Large intestine (tissue), 3 donors: ENCODE results near the gene PPP1R13B. TPM values are rescaled to one million over a fixed set of nuclear protein-coding genes. Genes with fewer than 3 reads are reported as not detected.

Experiments used
- DNase-seq, 2 donors: peaks; one replicate each; pipeline versions ENCODE4 v3.0.0 to v3.0.0-alpha.2; 2013
- H3K27ac ChIP-seq: one replicate; pipeline ENCODE4 v1.5.1; 2013; ENCODE audit warnings: low read length
- H3K27me3 ChIP-seq: 2 replicates; pipeline ENCODE4 v1.6.1; 2013; ENCODE audit warnings: low read length; ENCODE audit not compliant: control insufficient read depth, insufficient read depth
- H3K36me3 ChIP-seq: 2 replicates; pipeline ENCODE4 v1.6.1; 2013; ENCODE audit warnings: low read length; ENCODE audit not compliant: control insufficient read depth, insufficient read depth
- H3K4me1 ChIP-seq: one replicate; pipeline ENCODE4 v1.6.1; 2013; ENCODE audit warnings: low read length; ENCODE audit not compliant: control insufficient read depth, insufficient read depth
- H3K4me3 ChIP-seq: one replicate; pipeline ENCODE4 v1.5.1; 2013; ENCODE audit warnings: low read length
- H3K9me3 ChIP-seq: one replicate; pipeline ENCODE4 v1.6.1; 2013; ENCODE audit warnings: mild to moderate bottlenecking, low read depth, low read length, moderate library complexity; ENCODE audit not compliant: control insufficient read depth
- WGBS: methylation state at CpG from one replicate; pipeline ENCODE4 v1.1.5; 2013; ENCODE audit warnings: low lambda C conversion rate; ENCODE audit not compliant: insufficient coverage; 5-methylcytosine and 5-hydroxymethylcytosine counted together
- polyA plus RNA-seq: library from polyadenylated mRNA; unstranded; fragments of 120-200 nt; gene quantifications from one replicate; pipeline ENCODE4 v1.2.1, GENCODE V29; 2013

PPP1R13B gene
- polyA plus RNA-seq, 1 donor: 29.7 TPM

DNA sequence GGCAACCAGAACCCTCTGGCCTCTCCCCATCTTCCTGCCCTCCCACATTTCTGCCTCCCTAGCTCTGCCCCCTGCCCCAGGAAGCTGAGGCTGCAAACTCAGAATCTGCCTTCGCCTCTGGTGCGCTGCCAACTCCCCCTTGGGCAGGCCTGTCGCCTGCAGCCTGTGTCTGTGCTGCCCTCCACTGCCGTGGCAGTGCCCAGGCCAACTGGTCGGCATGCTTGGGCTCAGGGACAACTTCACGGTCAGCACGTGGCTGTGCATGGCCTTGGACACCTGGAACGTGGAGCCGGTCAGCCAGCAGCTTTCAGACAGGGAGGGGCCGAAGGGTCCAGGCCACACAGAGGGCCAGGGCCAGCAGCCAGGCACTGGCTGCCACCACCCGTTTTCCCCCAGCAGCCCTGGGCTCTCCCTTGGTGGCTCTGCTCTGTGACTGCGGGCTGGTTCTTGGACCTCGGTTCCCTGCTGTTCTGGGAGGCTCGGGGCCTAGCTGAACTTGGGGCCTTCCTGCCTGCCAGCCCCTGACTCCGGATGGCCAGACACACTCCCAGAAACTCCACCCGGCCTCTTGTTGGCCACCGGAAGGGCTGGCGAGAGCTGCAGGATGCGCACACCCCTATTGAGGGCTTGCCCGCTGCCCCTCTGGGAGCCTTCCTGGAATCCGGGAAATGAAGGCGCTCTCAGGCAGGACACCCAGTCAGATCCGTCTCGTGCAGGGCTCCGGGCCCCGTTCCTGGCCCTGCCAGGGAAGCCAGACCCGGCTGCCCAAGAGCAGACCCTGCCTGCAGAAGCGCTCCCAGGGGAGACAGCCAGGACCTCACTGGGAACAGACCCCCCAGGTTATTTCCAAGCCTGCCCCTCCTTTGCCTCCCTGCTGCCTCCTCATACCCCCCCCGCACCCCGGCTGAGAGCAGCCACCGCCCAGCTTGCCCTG lies 34.2 kb upstream of the PPP1R13B start:
- Histone ChIP-seq H3K4me3 (no peak overlapping the region), H3K27ac (no peak overlapping the region), H3K27me3 (no peaks in the 10 kb centered on the region), H3K9me3 (no peaks in the 10 kb centered on the region), H3K4me1 (peaks cover 43% of the 10 kb centered on the region), H3K36me3 (no peaks in the 10 kb centered on the region)
- no peak for DNase-seq
- WGBS: no CpG with 5 or more reads among the region's 31 CpGs

DNA sequence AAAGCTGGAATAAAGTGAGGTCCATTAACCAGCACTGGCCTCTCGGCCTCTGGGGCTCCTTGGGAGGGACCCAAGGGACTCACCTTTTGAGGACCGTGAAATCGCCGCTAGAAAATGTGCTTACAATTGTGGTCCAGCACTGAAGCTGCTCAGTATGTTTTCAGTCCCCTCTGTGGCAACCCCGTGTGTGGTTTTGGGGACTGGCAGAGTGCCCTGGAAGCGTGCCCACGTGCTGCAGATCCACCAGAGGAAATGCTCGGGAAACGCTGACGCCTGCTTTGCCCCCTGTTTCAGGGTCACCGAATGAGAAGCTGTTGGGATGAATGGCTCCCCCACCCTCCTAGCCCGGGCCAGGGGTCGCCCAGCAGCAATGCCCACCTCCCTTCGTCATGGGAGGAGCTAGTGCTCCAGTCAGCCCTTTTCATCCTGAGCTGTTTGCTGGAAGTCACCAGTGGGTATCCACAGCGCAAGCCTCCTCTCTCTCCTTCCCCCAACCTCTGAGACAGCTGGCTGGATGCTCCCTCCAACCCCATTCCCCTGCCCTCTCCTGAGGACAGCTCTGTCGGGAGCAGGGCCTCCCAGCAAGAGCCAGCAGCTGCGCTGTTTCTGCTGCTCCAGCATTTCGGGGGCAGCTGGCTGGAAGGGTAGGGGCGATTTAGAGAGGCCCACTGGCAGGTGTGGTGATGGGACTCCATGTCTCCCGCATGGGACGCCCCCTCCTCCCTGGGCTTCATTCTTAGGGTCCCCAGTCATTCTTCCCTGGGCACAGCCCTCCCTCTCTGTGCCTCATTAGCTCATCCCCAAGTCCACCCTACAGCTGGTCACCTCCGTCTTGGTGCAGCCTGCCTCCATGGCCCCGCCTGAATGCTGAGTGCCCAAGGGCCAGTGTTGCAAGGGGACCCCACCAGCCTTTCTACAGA lies 33.2 kb upstream of the PPP1R13B start:
- Histone ChIP-seq H3K4me1 (peaks cover 37% of the 10 kb centered on the region), H3K27me3 (no peaks in the 10 kb centered on the region), H3K4me3 (peak overlapping the region; percentile 30), H3K36me3 (no peaks in the 10 kb centered on the region), H3K9me3 (no peaks in the 10 kb centered on the region), H3K27ac (peak overlapping the region; percentile 65)
- no peak for DNase-seq
- no CpG with 5 or more reads among the region's 23 CpGs for WGBS

DNA sequence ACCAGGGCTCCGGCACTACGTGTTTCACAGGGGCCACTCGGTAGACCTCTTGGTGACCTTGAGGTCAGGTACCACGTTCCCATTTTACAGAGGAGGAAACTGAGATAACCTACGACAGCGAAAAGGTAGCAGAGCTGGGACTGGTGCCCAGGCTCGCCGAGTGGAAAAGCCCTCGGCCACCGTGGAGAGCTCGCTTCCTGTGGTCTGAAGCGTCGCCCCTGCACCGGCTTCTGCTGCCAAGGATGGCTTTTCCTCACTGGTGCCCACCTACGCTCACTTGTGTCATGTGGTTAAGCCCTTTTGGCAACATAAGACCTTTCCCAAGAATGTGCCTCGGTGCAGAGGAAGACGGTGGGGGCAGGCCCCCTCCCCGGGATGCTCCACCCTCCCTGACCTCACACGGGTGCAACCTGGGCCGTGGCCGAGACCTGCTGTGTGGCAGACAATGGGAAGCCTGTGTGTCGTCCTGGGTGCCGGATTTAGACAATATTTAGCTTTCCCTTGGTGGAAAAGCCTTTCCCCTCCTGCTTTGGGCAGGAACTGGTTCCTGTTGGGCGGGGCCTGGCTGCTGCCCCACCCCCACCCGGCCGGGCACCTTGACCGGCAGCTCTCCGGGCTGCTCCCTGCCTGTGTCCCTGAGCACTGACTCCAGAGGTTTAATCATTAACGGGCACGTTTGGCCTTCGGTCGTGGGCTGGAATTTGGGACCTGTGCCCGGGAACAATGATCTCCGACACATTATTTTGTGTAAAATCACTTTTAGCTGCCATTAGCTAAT lies 32.4 kb upstream of the PPP1R13B start:
- WGBS: no CpG with 5 or more reads among the region's 34 CpGs
- peak overlapping the region; percentile 30 for H3K4me3 ChIP-seq
- peak; percentile 78 to 89 for DNase-seq
- no peaks in the 10 kb centered on the region for H3K9me3 ChIP-seq
- peak overlapping the region; percentile 65 for H3K27ac ChIP-seq
- peaks cover 37% of the 10 kb centered on the region for H3K4me1 ChIP-seq
- H3K36me3 ChIP-seq: no peaks in the 10 kb centered on the region
- H3K27me3 ChIP-seq: no peaks in the 10 kb centered on the region

DNA sequence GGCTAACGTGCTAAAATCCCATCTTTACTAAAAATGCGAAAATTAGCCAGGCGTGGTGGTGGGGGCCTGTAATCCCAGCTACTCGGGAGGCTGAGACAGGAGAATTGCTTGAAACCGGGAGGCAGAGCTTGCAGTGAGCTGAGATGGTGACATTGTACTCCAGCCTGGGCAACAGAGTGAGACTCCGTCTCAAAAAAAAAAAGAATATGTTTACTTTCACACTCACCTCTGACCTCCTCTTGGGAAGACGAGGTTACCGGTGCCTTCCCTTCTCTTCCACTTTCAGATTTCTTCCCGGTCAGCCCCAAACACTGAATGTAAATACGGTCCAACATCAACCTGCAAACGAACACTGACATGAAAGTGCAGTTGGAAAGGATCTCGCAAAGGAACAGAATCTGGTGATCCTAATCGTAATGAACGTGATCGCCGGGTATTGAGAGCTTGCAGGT lies 31.8 kb upstream of the PPP1R13B start:
- no peaks in the 10 kb centered on the region for H3K9me3 ChIP-seq
- no peaks in the 10 kb centered on the region for H3K27me3 ChIP-seq
- WGBS: no CpG with 5 or more reads among the region's 16 CpGs
- H3K4me1 ChIP-seq: peaks cover 37% of the 10 kb centered on the region
- no peak overlapping the region for H3K27ac ChIP-seq
- no peak for DNase-seq
- no peaks in the 10 kb centered on the region for H3K36me3 ChIP-seq
- no peak overlapping the region for H3K4me3 ChIP-seq

DNA sequence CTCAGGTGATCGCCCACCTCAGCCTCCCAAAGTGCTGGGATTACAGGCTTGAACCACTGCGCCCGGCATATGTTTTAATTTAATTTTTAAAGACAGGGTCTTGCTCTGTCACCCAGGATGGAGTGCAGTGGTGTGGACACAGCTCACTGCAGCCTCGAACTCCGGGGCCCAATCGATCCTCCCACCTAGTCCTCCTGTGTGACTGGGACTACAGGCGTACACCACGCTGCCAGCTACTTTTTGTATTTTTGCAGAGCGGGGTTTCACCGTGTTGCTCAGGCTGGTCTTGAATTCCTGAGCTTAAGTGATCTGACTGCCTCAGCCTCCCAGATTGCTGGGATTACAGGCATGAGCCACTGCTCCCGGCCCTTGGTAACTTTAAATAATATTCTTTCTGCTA lies 30.8 kb upstream of the PPP1R13B start:
- Histone ChIP-seq H3K4me1 (peaks cover 37% of the 10 kb centered on the region), H3K9me3 (no peaks in the 10 kb centered on the region), H3K27ac (no peak overlapping the region), H3K36me3 (no peaks in the 10 kb centered on the region), H3K27me3 (no peaks in the 10 kb centered on the region), H3K4me3 (no peak overlapping the region)
- no peak for DNase-seq
- no CpG with 5 or more reads among the region's 11 CpGs for WGBS

DNA sequence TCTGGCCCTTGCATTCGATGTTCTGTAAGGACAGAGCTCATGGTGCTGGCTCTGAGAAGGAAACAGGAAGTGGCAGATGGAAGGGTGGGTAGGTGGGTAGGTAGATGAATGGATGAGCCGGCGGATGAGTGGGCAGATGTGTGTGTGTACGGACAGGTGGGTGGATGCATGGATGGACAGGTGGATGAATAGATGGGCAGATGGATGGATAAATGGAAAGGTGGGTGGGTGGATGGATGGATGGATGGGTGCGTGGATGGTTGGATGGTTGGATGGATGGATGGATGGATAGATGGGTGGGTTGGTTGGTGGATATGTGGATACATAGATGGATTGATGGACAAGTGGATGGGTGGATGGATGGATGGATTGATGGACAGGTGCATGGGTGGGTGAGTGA lies 27.6 kb upstream of the PPP1R13B start:
- Histone ChIP-seq H3K4me1 (peaks cover 19% of the 10 kb centered on the region), H3K27ac (no peak overlapping the region), H3K4me3 (no peak overlapping the region), H3K36me3 (no peaks in the 10 kb centered on the region), H3K9me3 (no peaks in the 10 kb centered on the region), H3K27me3 (no peaks in the 10 kb centered on the region)
- no peak for DNase-seq
- WGBS: 94% methylated on average over 5 of the region's 5 CpGs

DNA sequence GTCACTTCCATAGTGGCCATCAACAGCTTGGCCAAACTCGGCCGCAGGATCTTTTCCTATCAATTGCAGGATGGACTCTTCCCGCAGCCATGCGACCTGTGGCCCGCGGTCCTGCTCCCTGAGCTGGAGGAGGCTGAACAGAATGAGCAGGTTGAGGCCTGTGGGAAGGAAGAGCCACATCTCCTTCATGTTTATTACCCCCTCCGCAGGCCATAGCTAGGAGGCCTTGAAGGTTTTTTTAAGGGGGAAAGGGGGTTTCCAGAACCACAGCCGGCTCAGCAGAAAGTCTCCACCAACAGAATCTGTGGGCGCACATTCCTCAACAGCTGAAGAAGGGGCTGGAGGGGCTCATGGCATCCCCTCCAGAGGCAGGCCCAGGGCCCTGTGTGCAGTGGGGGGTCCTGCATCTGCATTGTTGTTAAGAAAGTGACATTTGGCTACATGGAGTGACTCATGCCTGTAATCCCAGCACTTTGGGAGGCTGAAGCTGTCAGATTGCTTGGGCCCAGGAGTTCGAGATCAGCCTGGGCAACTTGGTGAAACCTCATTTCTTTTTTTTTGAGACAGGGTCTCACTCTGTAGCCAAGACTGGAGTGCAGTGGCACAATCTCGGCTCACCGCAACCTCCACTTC lies 25.2 kb upstream of the PPP1R13B start:
- H3K27me3 ChIP-seq: no peaks in the 10 kb centered on the region
- no CpG with 5 or more reads among the region's 12 CpGs for WGBS
- H3K9me3 ChIP-seq: no peaks in the 10 kb centered on the region
- peak overlapping the region; percentile 57 for H3K4me3 ChIP-seq
- no peak for DNase-seq
- H3K4me1 ChIP-seq: peaks cover 10% of the 10 kb centered on the region
- no peaks in the 10 kb centered on the region for H3K36me3 ChIP-seq
- H3K27ac ChIP-seq: peak overlapping the region; percentile 61

DNA sequence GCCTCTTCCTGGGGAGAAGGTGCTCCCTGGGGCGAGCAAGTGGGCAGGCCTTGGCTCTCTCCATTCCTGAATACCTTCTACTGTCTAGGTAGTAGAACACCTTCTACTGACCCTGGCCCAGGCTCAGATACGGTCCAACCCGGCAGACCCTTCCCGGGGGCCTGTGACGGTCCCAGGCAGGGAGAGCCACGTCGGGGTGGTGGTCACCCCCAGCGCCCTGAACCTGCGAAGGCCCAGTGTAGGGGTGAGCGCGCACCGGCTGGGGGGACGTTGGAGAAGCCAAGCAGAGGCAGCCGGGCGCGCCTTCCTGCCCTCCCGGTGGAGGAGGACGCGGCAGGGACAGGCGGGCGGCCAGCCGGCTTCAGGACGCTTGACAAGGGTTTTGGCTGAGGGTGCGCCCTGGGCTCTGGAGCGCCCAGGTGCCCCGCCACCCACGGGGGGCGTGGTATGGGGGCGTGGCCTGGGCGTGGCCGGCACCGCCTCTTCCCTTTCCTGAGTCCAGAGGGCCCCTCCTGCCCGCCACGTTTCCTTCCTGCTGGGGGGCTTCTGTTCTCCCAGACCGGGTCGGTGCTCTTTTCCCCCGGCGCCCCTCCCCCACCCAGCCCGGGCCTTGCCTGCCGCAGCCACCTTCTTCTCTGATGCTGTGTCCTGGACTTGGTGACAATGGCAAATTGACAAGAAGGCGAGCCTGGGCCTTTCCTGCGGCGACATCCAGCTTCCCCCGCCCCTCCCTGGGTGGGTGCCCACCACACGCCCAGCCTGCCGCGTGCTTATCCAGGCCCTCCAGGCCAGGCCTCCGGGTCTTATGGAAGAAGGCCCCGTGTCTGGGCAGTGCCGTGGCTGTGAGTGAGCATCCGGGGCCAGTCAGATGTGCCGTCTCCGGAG lies 24.5 kb upstream of the PPP1R13B start:
- H3K27ac ChIP-seq: peak overlapping the region; percentile 61
- peak; percentile 59 to 83 for DNase-seq
- H3K9me3 ChIP-seq: no peaks in the 10 kb centered on the region
- no peaks in the 10 kb centered on the region for H3K27me3 ChIP-seq
- no peaks in the 10 kb centered on the region for H3K36me3 ChIP-seq
- H3K4me1 ChIP-seq: peaks cover 10% of the 10 kb centered on the region
- peak overlapping the region; percentile 57 for H3K4me3 ChIP-seq
- no CpG with 5 or more reads among the region's 53 CpGs for whole genome bisulfite sequencing
